Neutrophil (primary cell): ENCODE results near the gene PROCA1.

Experiments used
- H3K27ac ChIP-seq: fragments of 200-600 bp; sonication (generic); 2 replicates; pipeline ENCODE4 v1.5.1; 2016; ENCODE audit warnings: mild to moderate bottlenecking, moderate library complexity
- H3K27me3 ChIP-seq: fragments of 200-600 bp; sonication (generic); 2 replicates; pipeline ENCODE4 v1.6.0; 2016; ENCODE audit warnings: mild to moderate bottlenecking
- H3K36me3 ChIP-seq: fragments of 200-600 bp; sonication (generic); 2 replicates; pipeline ENCODE4 v1.5.1; 2017
- H3K4me1 ChIP-seq, 2 experiments: fragments of 200-600 bp in 1 of 2; sonication (generic) in 1 of 2; 1 replicate in 1 of 2; 2 replicates in 1 of 2; pipeline versions ENCODE4 v1.5.1 to v1.6.1; 2013 to 2016; ENCODE audit warnings: low read depth in 1 of 2, low read length in 1 of 2, mild to moderate bottlenecking in 1 of 2, moderate library complexity in 1 of 2; ENCODE audit not compliant: control insufficient read depth in 1 of 2, insufficient read depth in 1 of 2
- H3K4me3 ChIP-seq, 2 experiments: fragments of 200-600 bp in 1 of 2; sonication (generic) in 1 of 2; 1 replicate in 1 of 2; 2 replicates in 1 of 2; pipeline ENCODE4 v1.5.1; 2013 to 2016; ENCODE audit warnings: low read depth in 1 of 2, low read length in 1 of 2, mild to moderate bottlenecking in 1 of 2, moderate library complexity in 1 of 2
- H3K9me3 ChIP-seq: fragments of 200-600 bp; sonication (generic); 2 replicates; pipeline ENCODE4 v1.5.1; 2016
- TF ChIP-seq, protein P1 (sequence below): fragments of 200-600 bp; sonication (generic); IDR thresholded peaks from 2 replicates; pipeline ENCODE4 v1.5.1; 2016; ENCODE audit warnings: antibody characterized with exemption

Gene PROCA1

DNA sequence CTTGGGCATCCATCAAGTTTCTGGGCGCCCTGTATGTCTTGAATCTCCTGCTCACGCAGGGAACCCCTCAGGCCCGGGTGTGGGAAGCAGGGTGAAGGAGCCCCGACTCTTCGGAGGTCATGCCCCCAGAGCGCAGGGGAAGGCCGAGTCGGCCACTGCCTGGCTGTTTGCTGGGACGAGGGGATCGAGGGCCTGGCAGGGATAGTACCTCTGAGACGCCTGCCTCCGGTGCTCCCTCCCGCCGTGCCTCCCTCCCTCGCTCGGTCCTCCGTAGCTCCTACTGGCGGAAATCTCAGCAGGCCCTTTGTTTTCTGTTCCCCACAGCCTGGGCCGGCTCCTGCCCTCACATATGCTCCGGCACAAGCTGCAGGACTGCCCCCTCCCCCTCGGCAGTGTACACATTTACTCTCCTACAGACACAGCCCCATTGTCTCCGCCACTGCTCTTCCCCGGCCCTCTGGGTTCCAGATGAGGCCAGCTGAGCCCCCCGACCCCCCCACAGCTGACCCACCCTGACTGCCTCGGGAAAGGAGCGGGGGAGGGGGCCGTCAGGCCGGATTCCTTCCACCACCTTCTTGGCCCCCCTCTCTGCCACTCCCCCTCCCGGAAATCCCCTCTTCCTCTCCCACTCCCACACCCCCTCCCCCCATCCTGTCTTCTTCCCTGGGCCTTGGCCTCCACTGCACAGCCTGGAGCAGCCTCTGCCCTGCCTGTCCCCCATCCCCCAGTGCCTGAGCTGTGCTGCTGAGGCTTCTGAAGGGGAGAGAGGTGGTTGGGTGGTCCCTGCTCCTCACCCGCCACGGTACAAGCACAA, 33.5 kb upstream of the PROCA1 start:
- TF ChIP-seq, protein P1, sequence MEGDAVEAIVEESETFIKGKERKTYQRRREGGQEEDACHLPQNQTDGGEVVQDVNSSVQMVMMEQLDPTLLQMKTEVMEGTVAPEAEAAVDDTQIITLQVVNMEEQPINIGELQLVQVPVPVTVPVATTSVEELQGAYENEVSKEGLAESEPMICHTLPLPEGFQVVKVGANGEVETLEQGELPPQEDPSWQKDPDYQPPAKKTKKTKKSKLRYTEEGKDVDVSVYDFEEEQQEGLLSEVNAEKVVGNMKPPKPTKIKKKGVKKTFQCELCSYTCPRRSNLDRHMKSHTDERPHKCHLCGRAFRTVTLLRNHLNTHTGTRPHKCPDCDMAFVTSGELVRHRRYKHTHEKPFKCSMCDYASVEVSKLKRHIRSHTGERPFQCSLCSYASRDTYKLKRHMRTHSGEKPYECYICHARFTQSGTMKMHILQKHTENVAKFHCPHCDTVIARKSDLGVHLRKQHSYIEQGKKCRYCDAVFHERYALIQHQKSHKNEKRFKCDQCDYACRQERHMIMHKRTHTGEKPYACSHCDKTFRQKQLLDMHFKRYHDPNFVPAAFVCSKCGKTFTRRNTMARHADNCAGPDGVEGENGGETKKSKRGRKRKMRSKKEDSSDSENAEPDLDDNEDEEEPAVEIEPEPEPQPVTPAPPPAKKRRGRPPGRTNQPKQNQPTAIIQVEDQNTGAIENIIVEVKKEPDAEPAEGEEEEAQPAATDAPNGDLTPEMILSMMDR: no peak
- Histone ChIP-seq H3K27ac (no peak overlapping the region), H3K36me3 (no peaks in the 10 kb centered on the region), H3K4me1 (peaks cover 27 to 46% of the 10 kb centered on the region in 2 experiments), H3K27me3 (peaks cover 55% of the 10 kb centered on the region), H3K4me3 (peak overlapping the region; percentile 70 to 97), H3K9me3 (no peaks in the 10 kb centered on the region)

DNA sequence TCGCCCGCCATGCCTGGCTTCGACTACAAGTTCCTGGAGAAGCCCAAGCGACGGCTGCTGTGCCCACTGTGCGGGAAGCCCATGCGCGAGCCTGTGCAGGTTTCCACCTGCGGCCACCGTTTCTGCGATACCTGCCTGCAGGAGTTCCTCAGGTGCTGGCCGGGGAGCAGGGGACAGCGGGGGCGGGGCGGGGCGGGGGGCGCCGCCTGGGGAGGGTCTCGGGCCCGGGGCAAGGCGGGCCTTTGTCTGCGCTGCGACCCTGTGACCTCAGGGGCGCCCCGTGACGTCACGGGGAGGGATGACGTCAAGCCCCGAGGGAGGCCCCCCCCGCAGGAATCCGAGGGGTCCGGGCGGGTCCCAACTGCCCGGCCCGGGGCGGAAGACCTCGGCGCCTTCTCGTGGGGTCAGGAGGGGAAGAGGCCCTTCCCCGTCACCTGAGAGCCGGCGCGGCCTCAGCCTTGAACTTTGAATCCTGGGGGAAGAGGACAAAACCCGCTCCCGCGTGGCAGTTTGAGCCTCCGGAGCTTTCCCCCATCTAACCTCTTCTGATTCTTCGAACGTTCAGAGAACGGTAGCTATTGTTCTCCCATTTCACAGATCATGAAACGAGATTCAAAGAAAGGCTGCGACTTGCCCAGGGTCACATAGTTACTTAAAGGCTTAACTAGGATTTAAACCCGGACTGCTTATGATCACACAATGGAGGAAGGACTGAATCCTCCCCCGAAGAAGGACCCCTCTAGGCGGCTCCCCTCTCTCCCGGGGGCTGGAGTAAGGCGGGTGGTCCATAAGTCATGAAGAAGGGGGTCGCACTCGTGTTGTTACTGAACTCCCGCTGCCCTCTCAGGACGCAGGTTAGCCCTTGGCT, 32.6 kb upstream of the PROCA1 start:
- H3K36me3 ChIP-seq: no peaks in the 10 kb centered on the region

DNA sequence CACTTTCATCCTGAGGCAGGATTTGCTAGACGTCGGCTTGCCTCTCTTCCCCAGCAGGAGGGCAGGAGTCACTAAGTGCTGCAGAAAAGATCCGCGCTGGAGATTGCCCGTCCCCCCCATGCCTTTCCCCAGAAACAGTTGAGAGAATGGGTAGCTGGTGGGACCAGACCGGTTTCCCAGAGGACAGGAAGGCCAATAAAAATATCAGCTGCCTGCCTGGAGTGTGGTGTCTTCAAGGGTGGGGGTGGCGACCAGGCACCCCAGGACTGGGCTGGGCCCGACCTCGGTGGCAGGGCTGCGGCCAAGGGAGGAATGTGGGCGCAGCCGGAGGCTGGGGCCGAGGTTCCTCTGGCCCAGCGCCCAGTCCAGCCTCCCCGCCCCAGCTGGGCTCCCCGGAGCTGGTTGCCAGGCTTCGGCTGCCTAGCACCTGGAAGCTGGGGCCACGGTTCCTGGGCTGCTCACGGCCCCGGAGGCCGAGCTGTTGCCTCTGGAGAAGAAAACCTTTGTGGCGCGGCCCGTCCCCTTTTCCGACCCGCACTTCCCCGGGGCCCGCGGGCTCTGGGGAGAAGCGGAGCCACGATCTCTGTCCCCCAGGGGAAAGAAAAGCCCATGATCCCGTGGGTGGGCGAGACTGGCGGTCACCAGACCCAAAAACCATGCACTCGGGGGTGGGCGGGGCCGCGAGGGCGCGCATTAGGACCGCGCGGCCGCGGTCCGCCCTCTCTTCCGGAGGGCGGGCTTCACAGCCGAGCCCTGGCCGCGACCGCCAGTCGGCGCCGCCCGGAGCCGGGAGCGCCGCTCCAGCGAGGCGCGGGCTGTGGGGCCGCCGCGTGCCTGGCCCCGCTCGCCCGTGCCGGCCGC, 31.8 kb upstream of the PROCA1 start, which contains the start of gene TRAF4:
Gene TRAF4, plus strand, starts transcription at position 769 of the 861 bp plus-strand sequence. CDS start 102 bp downstream, outside the sequence.
- Histone ChIP-seq H3K27ac (peak within 1 kb of the TSS; percentile 48), H3K36me3 (no peaks in the 10 kb centered on the region), H3K9me3 (no peaks in the 10 kb centered on the region), H3K4me1 (peaks cover 27 to 36% of the 10 kb centered on the region in 2 experiments), H3K27me3 (peaks cover 55% of the 10 kb centered on the region), H3K4me3 (peak within 1 kb of the TSS; percentile 70 to 97)
- TF ChIP-seq, protein P1: no peak

More for the DNA sequence above, 32.6 kb upstream of the PROCA1 start:
- H3K9me3 ChIP-seq: no peaks in the 10 kb centered on the region
- H3K4me1 ChIP-seq: peaks cover 27 to 37% of the 10 kb centered on the region in 2 experiments
- peaks cover 55% of the 10 kb centered on the region for H3K27me3 ChIP-seq
- TF ChIP-seq, protein P1: no peak
- H3K27ac ChIP-seq: peak overlapping the region; percentile 48
- H3K4me3 ChIP-seq: peak overlapping the region; percentile 70 to 97

DNA sequence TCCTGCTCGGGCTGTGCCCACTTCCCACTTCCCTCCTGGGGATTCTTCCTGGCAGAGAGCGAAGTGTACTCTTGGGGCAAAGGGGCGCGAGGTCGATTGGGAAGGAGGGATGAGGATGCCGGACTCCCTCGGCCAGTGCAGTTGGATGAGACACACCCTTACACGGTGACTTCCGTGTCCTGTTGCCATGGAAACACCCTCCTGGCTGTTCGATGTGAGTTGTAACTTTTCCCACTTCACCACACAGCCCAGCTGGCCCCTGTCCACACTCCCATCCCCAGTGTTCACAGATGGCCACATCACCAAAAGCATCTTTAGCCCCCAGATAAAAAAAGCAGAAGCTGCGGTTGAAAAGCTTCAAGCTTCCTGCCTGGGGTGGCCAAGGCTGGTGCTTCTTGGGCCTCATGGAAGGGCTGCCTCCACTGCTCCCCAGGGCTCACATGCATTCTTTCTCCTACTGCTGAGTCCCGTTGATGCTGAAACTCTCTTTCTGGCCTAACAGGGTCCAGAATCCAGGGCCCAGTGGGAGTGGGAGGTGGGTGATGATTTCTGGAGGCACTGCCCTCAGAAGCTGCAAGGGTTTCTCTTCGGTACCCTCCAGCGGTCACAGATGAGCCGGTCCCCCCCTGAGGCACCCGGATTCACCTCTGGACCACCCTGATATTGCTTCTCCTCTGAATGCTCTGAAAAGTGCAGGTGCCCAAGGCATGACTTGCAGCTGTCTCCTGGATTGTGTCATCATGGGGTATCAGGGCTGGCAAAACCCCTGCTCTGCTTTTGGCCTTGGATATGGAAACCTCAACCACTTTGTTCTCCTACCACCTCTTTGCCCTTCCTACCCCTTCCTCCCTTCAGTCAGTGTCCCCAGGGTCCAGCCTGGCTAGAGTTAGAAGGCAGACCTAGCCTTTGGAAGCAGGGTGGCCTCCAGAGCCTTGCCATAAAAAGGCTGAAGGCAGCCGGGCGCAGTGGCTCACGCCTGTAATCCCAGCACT, 30.0 kb upstream of the PROCA1 start:
- TF ChIP-seq, protein P1: no peak
- Histone ChIP-seq H3K4me1 (peaks cover 27 to 36% of the 10 kb centered on the region in 2 experiments), H3K27me3 (peaks cover 45% of the 10 kb centered on the region), H3K4me3 (peak overlapping the region in 1 of 2 experiments; percentile 42), H3K36me3 (no peaks in the 10 kb centered on the region), H3K9me3 (no peaks in the 10 kb centered on the region), H3K27ac (peak overlapping the region; percentile 39)
